ENCODE results near the gene CAMSAP1.

Gene CAMSAP1

GRCh38 chr9:135878528-135879236 is 28.7 kb downstream of the CAMSAP1 start:
- DNase-seq, result no peak

GRCh38 chr9:135877791-135878527 is 29.4 kb downstream of the CAMSAP1 start:
- DNase-seq, result no peak

GRCh38 chr9:135876936-135877335 is 30.4 kb downstream of the CAMSAP1 start:
- DNase-seq, result no peak

- no peak for DNase-seq
Measured at GRCh38 chr9:135874859-135875258, 32.5 kb downstream of the CAMSAP1 start.

GRCh38 chr9:135869909-135870308 is 37.4 kb downstream of the CAMSAP1 start:
- no peak for DNase-seq

- no peak for DNase-seq
Measured at GRCh38 chr9:135865531-135865930, 41.8 kb downstream of the CAMSAP1 start.

- peak; percentile 66 to 79 for DNase-seq
Measured at GRCh38 chr9:135864447-135865049, 42.8 kb downstream of the CAMSAP1 start.

GRCh38 chr9:135862809-135863208 is 44.5 kb downstream of the CAMSAP1 start:
- DNase-seq, result no peak

- DNase-seq, result no peak
Measured at GRCh38 chr9:135858491-135859185, 48.7 kb downstream of the CAMSAP1 start.

GRCh38 chr9:135857843-135858242 is 49.5 kb downstream of the CAMSAP1 start:
- no peak for DNase-seq

- no peak for DNase-seq
Measured at GRCh38 chr9:135857371-135857786, 50.0 kb downstream of the CAMSAP1 start.

- DNase-seq, result no peak
Measured at GRCh38 chr9:135851748-135852147, 55.6 kb downstream of the CAMSAP1 start.

- peak in 1 of 2 experiments; percentile 18 for DNase-seq
Measured at GRCh38 chr9:135850737-135851136, 56.6 kb downstream of the CAMSAP1 start.

GRCh38 chr9:135849181-135849580 is 58.2 kb downstream of the CAMSAP1 start:
- DNase-seq, result no peak

GRCh38 chr9:135848341-135849047 is 58.9 kb downstream of the CAMSAP1 start:
- no peak for DNase-seq

- DNase-seq, result no peak
Measured at GRCh38 chr9:135847833-135848232, 59.5 kb downstream of the CAMSAP1 start.

- no peak for DNase-seq
Measured at GRCh38 chr9:135840539-135840938, 66.8 kb downstream of the CAMSAP1 start.

- DNase-seq, result no peak
Measured at GRCh38 chr9:135840107-135840506, 67.2 kb downstream of the CAMSAP1 start.

GRCh38 chr9:135839516-135839915 is 67.8 kb downstream of the CAMSAP1 start:
- no peak for DNase-seq

- DNase-seq, result no peak
Measured at GRCh38 chr9:135835131-135835530, 72.2 kb downstream of the CAMSAP1 start.

- DNase-seq, result no peak
Measured at GRCh38 chr9:135833864-135834263, 73.5 kb downstream of the CAMSAP1 start.

- DNase-seq, result no peak
Measured at GRCh38 chr9:135830496-135830895, 76.8 kb downstream of the CAMSAP1 start.

GRCh38 chr9:135828656-135829055 is 78.7 kb downstream of the CAMSAP1 start:
- no peak for DNase-seq
